ENCODE measurements around the gene ATP2C2. TPM values are rescaled to one million over a fixed set of nuclear protein-coding genes. Genes with fewer than 3 reads are reported as not detected.

Gene ATP2C2
- total and polyA plus RNA-seq, 2 experiments from 2014 or later = 2.1 TPM

DNA sequence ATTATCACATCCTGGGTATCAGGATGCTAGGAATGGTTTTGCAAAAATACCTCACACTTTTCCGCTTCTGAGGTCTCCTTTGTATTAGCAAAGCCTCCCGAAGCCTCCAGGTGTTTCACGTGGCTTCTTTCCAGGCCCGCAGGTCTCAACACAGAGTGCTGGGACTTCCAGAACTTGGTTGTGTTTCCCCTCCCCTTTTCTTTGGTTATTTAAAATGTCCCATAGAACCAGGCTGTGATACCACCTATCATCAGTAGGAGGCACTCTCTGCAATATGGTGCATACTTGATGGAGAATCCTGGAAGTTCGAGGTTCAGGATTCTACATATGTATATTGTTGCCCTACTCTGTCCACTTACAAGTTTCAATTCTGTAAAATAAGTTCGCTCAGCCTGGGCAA, 28.8 kb downstream of the ATP2C2 start:
- peaks cover 16% of the 10 kb centered on the region for H3K4me1 Mint-ChIP-seq
- no peaks in the 10 kb centered on the region for H3K36me3 ChIP-seq (ENCODE audit: insufficient read depth)
- no peak for ATAC-seq
- H3K36me3 Mint-ChIP-seq (ENCODE audit: low read depth) = no peaks in the 10 kb centered on the region
- TF ChIP-seq, protein P1, sequence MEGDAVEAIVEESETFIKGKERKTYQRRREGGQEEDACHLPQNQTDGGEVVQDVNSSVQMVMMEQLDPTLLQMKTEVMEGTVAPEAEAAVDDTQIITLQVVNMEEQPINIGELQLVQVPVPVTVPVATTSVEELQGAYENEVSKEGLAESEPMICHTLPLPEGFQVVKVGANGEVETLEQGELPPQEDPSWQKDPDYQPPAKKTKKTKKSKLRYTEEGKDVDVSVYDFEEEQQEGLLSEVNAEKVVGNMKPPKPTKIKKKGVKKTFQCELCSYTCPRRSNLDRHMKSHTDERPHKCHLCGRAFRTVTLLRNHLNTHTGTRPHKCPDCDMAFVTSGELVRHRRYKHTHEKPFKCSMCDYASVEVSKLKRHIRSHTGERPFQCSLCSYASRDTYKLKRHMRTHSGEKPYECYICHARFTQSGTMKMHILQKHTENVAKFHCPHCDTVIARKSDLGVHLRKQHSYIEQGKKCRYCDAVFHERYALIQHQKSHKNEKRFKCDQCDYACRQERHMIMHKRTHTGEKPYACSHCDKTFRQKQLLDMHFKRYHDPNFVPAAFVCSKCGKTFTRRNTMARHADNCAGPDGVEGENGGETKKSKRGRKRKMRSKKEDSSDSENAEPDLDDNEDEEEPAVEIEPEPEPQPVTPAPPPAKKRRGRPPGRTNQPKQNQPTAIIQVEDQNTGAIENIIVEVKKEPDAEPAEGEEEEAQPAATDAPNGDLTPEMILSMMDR (conservative IDR thresholded peaks at IDR 0.05; ENCODE audit: low read depth in 2 of 2) = peak; percentile 43 to 60
- no peak for TF ChIP-seq EZH2phosphoT487 (IDR thresholded peaks at IDR 0.05; ENCODE audit: unreplicated experiment)
- no peaks in the 10 kb centered on the region for H3F3A ChIP-seq (replicated peaks; ENCODE audit: low read depth)
- no peak overlapping the region for H3K4me3 ChIP-seq
- H3K4me2 ChIP-seq = no peak overlapping the region
- H3K4me3 Mint-ChIP-seq = no peak overlapping the region
- no peak overlapping the region for H3K27ac ChIP-seq (ENCODE audit: low read depth)
- no peaks in the 10 kb centered on the region for H4K20me1 ChIP-seq (replicated peaks; ENCODE audit: insufficient read depth)
- peaks cover 6% of the 10 kb centered on the region for H3K4me1 ChIP-seq (ENCODE audit: insufficient read depth)
- peaks cover 3% of the 10 kb centered on the region for H3K27me3 Mint-ChIP-seq (ENCODE audit: insufficient read depth, low read depth, poor library complexity)
- H3K27me3 ChIP-seq (ENCODE audit: insufficient read depth) = no peaks in the 10 kb centered on the region
- no peak overlapping the region for H2AFZ ChIP-seq
- no peaks in the 10 kb centered on the region for H3K9me3 Mint-ChIP-seq
- DNase-seq (ENCODE audit: low spot score) = peak; percentile 42
- no peak overlapping the region for H3K27ac Mint-ChIP-seq
- no peaks in the 10 kb centered on the region for H3K79me2 ChIP-seq (replicated peaks; ENCODE audit: insufficient read depth)
- no peaks in the 10 kb centered on the region for H3K9me2 ChIP-seq (ENCODE audit: insufficient read depth)

DNA sequence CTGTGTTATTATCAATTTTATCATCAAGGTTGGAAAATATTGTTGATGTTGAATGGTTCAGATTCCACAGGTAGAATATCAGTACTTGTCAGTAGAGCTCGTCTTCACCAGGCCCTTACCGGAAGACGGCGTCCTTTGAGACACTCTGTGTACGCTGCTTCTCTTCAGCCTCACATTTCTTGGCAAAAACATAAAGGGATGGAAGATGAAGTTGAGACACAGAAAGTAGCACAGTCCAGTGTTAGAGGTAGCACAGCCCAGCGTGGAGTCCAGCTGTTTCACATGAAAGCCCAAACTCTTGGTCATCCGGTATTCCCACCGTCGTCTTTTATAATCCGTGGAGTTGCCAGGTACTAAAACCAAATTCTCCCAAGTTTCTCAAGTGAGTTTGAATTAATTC, 30.4 kb downstream of the ATP2C2 start:
- no peaks in the 10 kb centered on the region for H3K27me3 ChIP-seq (ENCODE audit: insufficient read depth)
- no peak for ATAC-seq
- Mint-ChIP-seq H3K4me1 (peaks cover 16% of the 10 kb centered on the region), H3K27ac (no peak overlapping the region), H3K36me3 (ENCODE audit: low read depth) (no peaks in the 10 kb centered on the region), H3K9me3 (no peaks in the 10 kb centered on the region), H3K4me3 (no peak overlapping the region), H3K27me3 (ENCODE audit: insufficient read depth, low read depth, poor library complexity) (peaks cover 3% of the 10 kb centered on the region)
- H3F3A ChIP-seq (replicated peaks; ENCODE audit: low read depth) = no peaks in the 10 kb centered on the region
- H3K4me2 ChIP-seq = no peak overlapping the region
- peaks cover 6% of the 10 kb centered on the region for H3K4me1 ChIP-seq (ENCODE audit: insufficient read depth)
- no peak overlapping the region for H3K27ac ChIP-seq (ENCODE audit: low read depth)
- no peaks in the 10 kb centered on the region for H3K79me2 ChIP-seq (replicated peaks; ENCODE audit: insufficient read depth)
- H3K36me3 ChIP-seq (ENCODE audit: insufficient read depth) = no peaks in the 10 kb centered on the region
- H2AFZ ChIP-seq = no peak overlapping the region
- no peaks in the 10 kb centered on the region for H4K20me1 ChIP-seq (replicated peaks; ENCODE audit: insufficient read depth)
- H3K4me3 ChIP-seq = no peak overlapping the region
- H3K9me2 ChIP-seq (ENCODE audit: insufficient read depth) = no peaks in the 10 kb centered on the region
- DNase-seq (ENCODE audit: low spot score) = no peak
- TF ChIP-seq EZH2 (IDR thresholded peaks at IDR 0.05; ENCODE audit: low read depth, unreplicated experiment) (no peak), STAT1 (IDR thresholded peaks at IDR 0.05; ENCODE audit: unreplicated experiment) (no peak), CREB1 (CRISPR knock-in tag; IDR thresholded peaks at IDR 0.05; ENCODE audit: low read depth) (no peak), NANOG (IDR thresholded peaks at IDR 0.05; ENCODE audit: borderline replicate concordance) (no peak), EZH2phosphoT487 (IDR thresholded peaks at IDR 0.05; ENCODE audit: unreplicated experiment) (no peak), ZNF114 (CRISPR knock-in tag; IDR thresholded peaks at IDR 0.05) (no peak), ZNF331 (CRISPR knock-in tag; IDR thresholded peaks at IDR 0.05; ENCODE audit: low read depth) (no peak), POLR2AphosphoS5 (IDR thresholded peaks at IDR 0.05; ENCODE audit: low read depth) (no peak)
- TF ChIP-seq, protein P1 (conservative IDR thresholded peaks at IDR 0.05; ENCODE audit: low read depth in 2 of 2) = no peak
- TF ChIP-seq, protein P2, sequence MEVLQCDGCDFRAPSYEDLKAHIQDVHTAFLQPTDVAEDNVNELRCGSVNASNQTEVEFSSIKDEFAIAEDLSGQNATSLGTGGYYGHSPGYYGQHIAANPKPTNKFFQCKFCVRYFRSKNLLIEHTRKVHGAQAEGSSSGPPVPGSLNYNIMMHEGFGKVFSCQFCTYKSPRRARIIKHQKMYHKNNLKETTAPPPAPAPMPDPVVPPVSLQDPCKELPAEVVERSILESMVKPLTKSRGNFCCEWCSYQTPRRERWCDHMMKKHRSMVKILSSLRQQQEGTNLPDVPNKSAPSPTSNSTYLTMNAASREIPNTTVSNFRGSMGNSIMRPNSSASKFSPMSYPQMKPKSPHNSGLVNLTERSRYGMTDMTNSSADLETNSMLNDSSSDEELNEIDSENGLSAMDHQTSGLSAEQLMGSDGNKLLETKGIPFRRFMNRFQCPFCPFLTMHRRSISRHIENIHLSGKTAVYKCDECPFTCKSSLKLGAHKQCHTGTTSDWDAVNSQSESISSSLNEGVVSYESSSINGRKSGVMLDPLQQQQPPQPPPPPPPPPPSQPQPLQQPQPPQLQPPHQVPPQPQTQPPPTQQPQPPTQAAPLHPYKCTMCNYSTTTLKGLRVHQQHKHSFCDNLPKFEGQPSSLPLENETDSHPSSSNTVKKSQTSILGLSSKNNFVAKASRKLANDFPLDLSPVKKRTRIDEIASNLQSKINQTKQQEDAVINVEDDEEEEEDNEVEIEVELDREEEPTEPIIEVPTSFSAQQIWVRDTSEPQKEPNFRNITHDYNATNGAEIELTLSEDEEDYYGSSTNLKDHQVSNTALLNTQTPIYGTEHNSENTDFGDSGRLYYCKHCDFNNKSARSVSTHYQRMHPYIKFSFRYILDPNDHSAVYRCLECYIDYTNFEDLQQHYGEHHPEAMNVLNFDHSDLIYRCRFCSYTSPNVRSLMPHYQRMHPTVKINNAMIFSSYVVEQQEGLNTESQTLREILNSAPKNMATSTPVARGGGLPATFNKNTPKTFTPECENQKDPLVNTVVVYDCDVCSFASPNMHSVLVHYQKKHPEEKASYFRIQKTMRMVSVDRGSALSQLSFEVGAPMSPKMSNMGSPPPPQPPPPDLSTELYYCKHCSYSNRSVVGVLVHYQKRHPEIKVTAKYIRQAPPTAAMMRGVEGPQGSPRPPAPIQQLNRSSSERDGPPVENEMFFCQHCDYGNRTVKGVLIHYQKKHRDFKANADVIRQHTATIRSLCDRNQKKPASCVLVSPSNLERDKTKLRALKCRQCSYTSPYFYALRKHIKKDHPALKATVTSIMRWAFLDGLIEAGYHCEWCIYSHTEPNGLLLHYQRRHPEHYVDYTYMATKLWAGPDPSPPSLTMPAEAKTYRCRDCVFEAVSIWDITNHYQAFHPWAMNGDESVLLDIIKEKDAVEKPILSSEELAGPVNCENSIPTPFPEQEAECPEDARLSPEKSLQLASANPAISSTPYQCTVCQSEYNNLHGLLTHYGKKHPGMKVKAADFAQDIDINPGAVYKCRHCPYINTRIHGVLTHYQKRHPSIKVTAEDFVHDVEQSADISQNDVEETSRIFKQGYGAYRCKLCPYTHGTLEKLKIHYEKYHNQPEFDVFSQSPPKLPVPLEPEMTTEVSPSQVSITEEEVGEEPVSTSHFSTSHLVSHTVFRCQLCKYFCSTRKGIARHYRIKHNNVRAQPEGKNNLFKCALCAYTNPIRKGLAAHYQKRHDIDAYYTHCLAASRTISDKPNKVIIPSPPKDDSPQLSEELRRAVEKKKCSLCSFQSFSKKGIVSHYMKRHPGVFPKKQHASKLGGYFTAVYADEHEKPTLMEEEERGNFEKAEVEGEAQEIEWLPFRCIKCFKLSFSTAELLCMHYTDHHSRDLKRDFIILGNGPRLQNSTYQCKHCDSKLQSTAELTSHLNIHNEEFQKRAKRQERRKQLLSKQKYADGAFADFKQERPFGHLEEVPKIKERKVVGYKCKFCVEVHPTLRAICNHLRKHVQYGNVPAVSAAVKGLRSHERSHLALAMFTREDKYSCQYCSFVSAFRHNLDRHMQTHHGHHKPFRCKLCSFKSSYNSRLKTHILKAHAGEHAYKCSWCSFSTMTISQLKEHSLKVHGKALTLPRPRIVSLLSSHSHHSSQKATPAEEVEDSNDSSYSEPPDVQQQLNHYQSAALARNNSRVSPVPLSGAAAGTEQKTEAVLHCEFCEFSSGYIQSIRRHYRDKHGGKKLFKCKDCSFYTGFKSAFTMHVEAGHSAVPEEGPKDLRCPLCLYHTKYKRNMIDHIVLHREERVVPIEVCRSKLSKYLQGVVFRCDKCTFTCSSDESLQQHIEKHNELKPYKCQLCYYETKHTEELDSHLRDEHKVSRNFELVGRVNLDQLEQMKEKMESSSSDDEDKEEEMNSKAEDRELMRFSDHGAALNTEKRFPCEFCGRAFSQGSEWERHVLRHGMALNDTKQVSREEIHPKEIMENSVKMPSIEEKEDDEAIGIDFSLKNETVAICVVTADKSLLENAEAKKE (CRISPR knock-in tag; IDR thresholded peaks at IDR 0.05) = no peak
- TF ChIP-seq, protein P3, sequence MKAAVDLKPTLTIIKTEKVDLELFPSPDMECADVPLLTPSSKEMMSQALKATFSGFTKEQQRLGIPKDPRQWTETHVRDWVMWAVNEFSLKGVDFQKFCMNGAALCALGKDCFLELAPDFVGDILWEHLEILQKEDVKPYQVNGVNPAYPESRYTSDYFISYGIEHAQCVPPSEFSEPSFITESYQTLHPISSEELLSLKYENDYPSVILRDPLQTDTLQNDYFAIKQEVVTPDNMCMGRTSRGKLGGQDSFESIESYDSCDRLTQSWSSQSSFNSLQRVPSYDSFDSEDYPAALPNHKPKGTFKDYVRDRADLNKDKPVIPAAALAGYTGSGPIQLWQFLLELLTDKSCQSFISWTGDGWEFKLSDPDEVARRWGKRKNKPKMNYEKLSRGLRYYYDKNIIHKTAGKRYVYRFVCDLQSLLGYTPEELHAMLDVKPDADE (IDR thresholded peaks at IDR 0.05) = no peak
